ENCODE data around the gene SMR3B.

SMR3B gene

DNA sequence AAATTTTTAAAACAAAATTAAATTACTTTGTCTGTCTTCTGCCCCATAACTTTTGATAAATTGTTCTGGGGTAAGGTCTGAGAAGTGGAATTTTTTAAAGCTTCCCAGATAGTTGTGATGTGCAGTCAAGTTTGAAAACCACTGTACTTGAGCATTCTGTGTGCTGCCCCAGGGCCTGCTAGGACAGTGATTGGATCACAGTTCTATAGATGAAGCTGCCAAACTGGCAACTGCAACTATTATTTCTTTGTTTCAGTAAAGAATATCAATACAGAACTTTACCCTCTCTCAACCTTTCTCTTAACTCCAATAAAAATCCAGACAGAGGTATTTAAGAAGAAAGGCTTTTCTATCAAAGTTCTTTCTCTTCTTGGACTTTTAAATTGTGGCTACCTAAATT is 14.6 kb downstream of the SMR3B start, which contains the start of gene OPRPN:
Gene OPRPN, plus strand, starts transcription at position 361 of the 400 bp plus-strand sequence. CDS start 1,346 bp downstream, outside the sequence.
- no peak for DNase-seq (ENCODE audit: low spot score in 2 of 2)
- Histone ChIP-seq H3K4me1 (no peaks in the 10 kb centered on the region; the same call in 1 of the 2 replicates), H3K27me3 (ENCODE audit: low read depth) (no peaks in the 10 kb centered on the region), H3K9me3 (no peaks in the 10 kb centered on the region), H3K36me3 (replicated peaks) (no peaks in the 10 kb centered on the region), H3K4me3 (no peak within 1 kb of the TSS)
- in situ Hi-C loops (cut with MboI; ENCODE audit: low sequenced_read_pairs), result no loop called here

DNA sequence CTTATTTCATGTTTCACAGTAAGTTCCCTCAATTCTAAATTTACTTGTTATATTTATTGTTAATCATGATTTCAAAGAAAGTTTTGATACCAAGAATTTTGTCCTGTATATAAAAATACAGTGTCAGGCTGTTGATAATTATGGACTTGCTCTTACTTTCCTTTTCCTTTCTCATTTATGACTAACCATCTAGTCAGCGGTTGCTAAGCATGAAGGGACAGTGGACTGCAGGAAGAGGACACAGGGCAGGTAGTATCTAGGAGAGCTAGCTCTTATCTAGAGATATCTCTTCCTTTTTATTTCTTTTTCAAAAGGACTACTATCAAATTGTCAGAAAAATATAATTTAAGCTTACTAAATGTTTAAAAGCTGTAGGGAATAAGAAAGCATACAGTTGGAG is 16.4 kb downstream of the SMR3B start:
- no peak overlapping the region for H3K4me3 ChIP-seq
- no peaks in the 10 kb centered on the region; the same call in 1 of the 2 replicates for H3K4me1 ChIP-seq
- no peaks in the 10 kb centered on the region for H3K9me3 ChIP-seq
- in situ Hi-C loops (cut with MboI; ENCODE audit: low sequenced_read_pairs), result no loop called here
- H3K36me3 ChIP-seq (replicated peaks), result no peaks in the 10 kb centered on the region
- DNase-seq (ENCODE audit: low spot score in 2 of 2), result no peak
- no peaks in the 10 kb centered on the region for H3K27me3 ChIP-seq (ENCODE audit: low read depth)

DNA sequence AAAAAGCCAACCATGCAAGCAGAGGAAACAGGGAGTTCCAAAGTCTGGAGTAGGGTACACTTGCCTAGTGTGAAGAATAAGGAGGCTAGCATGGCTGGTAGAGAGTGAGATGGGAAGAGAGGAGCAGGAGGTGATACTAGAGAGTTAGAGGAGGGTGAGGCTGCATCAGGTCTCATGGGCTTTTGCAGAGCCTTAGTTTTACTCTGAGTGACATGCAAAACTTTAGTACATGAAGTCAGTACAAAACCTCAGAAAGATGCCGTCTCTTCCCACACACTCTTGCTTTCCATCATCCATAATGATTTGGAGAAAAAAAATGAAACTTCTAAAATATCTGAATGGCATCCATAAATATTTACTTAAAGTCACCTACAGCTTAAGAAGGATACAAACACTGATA is 19.8 kb downstream of the SMR3B start:
- H3K27me3 ChIP-seq (ENCODE audit: low read depth), result no peaks in the 10 kb centered on the region
- in situ Hi-C loops (cut with MboI; ENCODE audit: low sequenced_read_pairs), result no loop called here
- DNase-seq (ENCODE audit: low spot score in 2 of 2), result no peak
- H3K9me3 ChIP-seq, result no peaks in the 10 kb centered on the region
- no peak overlapping the region for H3K4me3 ChIP-seq
- no peaks in the 10 kb centered on the region for H3K36me3 ChIP-seq (replicated peaks)
- H3K4me1 ChIP-seq, result no peaks in the 10 kb centered on the region

DNA sequence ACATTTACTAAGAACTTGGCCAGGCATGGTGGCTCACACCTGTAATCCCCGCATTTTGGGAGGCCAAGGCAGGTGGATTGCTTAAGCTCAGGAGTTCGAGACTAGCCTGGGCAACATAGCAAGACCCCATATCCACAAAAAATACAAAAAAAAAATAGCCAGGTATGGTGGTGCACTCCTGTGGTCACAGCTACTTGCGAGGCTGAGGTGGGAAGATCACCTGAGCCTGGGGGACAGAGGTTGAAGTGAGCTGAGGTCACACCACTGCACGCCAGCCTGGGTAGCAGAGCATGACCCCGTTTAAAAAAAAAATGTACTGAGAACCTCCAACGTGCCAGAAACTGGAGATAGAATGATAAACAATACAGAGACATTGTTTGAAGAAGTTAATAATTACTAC is 22.8 kb downstream of the SMR3B start:
- no peak for DNase-seq (ENCODE audit: low spot score in 2 of 2)
- H3K4me1 ChIP-seq, result no peaks in the 10 kb centered on the region
- in situ Hi-C loops (cut with MboI; ENCODE audit: low sequenced_read_pairs), result no loop called here
- H3K36me3 ChIP-seq (replicated peaks), result no peaks in the 10 kb centered on the region
- H3K4me3 ChIP-seq, result no peak overlapping the region
- H3K27me3 ChIP-seq (ENCODE audit: low read depth), result no peaks in the 10 kb centered on the region
- H3K9me3 ChIP-seq, result no peaks in the 10 kb centered on the region

DNA sequence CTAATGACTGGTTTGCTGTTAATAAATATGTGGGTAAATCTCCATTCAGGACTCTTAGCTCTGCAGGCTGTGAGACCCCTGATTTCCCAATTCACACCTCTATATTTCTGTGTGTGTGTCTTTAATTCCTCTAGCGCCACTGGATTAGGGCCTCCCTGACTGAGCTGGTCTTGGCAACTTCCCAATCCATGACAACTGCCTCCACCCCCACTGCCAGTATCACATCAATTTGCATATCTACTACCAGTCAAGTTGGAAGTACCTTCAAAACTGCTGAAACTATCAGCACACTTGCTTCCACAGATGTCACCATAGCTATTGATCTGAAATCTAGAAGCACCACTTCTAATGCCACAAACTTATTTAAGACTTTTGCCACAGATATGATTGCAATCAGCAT is 42.4 kb downstream of the SMR3B start:
- H3K4me3 ChIP-seq, result no peak overlapping the region
- no peaks in the 10 kb centered on the region for H3K36me3 ChIP-seq (replicated peaks)
- no peaks in the 10 kb centered on the region for H3K9me3 ChIP-seq
- in situ Hi-C loops (cut with MboI; ENCODE audit: low sequenced_read_pairs), result no loop called here
- H3K27me3 ChIP-seq (ENCODE audit: low read depth), result no peaks in the 10 kb centered on the region
- no peaks in the 10 kb centered on the region for H3K4me1 ChIP-seq
- DNase-seq (ENCODE audit: low spot score in 2 of 2), result no peak

DNA sequence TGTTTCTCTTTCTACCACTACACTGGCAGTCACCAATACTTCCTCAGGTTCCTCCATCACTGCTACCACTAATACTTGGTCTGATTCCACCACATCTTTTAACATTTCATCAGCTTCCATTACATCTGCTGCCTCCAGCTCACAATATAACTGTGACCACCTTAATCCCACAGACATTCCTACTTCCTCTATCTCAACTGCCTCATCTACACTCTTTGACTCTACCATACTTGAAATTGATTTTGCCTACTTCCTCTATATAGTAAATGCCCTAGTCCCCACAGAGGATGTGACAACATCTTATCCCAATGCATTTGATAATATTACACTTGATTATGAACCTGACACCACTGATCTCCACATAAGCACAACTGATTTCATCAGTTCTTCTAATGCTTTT is 43.9 kb downstream of the SMR3B start:
- in situ Hi-C loops (cut with MboI; ENCODE audit: low sequenced_read_pairs), result no loop called here
- no peak for DNase-seq (ENCODE audit: low spot score in 2 of 2)
- Histone ChIP-seq H3K9me3 (no peaks in the 10 kb centered on the region), H3K4me3 (no peak overlapping the region), H3K36me3 (replicated peaks) (no peaks in the 10 kb centered on the region), H3K27me3 (ENCODE audit: low read depth) (no peaks in the 10 kb centered on the region), H3K4me1 (no peaks in the 10 kb centered on the region)

DNA sequence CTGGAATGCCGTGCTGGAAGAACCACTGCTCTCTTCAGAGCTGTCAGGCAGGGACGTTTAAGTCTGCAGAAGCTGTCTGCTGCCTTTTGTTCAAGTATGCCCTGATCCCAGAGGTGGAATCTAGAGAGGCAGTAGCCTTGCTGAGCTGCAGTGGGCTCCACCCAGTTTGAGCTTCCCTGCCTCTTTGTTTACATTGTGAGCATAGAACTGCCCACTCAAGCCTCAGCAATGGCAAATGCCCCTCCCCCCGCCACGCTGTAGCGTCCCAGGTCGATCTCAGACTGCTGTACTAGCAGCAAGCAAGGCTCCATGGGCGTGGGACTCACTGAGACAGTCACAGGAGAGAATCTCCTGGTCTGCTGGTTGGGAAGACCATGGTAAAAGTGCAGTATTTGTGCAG is 54.3 kb downstream of the SMR3B start:
- DNase-seq (ENCODE audit: low spot score in 2 of 2), result peak in 1 of 2 experiments; percentile 11
- Histone ChIP-seq H3K36me3 (replicated peaks) (no peaks in the 10 kb centered on the region), H3K27me3 (ENCODE audit: low read depth) (no peaks in the 10 kb centered on the region), H3K4me1 (no peaks in the 10 kb centered on the region), H3K4me3 (no peak overlapping the region), H3K9me3 (no peaks in the 10 kb centered on the region)
- in situ Hi-C loops (cut with MboI; ENCODE audit: low sequenced_read_pairs), result no loop called here

Data from HAP-1 (cell line).